ENCODE measurements around the gene CST6. TPM values are rescaled to one million over a fixed set of nuclear protein-coding genes. Genes with fewer than 3 reads are reported as not detected.

Gene CST6
- total and polyA plus RNA-seq, 11 donors: 0.87 to 8.3 (median 2.8) TPM; not detected in 6

DNA sequence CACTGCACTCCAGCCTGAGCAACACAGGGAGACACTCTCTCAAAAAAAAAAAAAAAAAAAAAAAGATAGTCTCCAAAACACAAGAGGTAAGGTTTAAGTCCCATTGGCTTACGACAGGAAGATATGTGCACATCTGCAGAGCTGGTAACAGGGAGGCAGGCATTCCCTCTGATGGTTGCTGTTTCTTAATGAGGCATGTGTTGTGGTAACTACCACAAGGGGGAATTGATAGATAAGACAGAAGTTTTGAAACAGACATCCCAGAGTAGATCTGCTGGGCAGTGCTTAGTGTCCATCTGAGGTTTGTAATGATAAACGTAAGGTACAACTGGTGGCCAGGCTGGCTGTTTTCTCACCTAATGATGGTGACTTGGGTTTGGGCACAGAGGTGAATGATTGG is 14.5 kb upstream of the CST6 start:
- Histone ChIP-seq H3K9me3 (no peaks in the 10 kb centered on the region), H3K27me3 (no peaks in the 10 kb centered on the region), H3K4me1 (peaks cover 0 to 17% (median 14%) of the 10 kb centered on the region in 12 donors), H3K27ac (no peak overlapping the region), H3K4me3 (no peak overlapping the region), H3K36me3 (peaks cover 0 to 51% (median 42%) of the 10 kb centered on the region in 9 donors)
- intact Hi-C loops (cut with DNase I): loop anchor here in 3 of 10 donors (5.0 to 10.0 kb wide), 3 partner anchors 35 to 452 kb away; partner anchors contain the start of gene SART1 (in 2 of the 3)
- no peak for ATAC-seq
- TF ChIP-seq CTCF (IDR thresholded peaks at IDR 0.05) (no peak), POLR2A (IDR thresholded peaks at IDR 0.05) (no peak)
- WGBS, 4 donors: 68 to 81% (median 76%) methylated on average over 2 of the region's 2 CpGs
- no peak for DNase-seq

DNA sequence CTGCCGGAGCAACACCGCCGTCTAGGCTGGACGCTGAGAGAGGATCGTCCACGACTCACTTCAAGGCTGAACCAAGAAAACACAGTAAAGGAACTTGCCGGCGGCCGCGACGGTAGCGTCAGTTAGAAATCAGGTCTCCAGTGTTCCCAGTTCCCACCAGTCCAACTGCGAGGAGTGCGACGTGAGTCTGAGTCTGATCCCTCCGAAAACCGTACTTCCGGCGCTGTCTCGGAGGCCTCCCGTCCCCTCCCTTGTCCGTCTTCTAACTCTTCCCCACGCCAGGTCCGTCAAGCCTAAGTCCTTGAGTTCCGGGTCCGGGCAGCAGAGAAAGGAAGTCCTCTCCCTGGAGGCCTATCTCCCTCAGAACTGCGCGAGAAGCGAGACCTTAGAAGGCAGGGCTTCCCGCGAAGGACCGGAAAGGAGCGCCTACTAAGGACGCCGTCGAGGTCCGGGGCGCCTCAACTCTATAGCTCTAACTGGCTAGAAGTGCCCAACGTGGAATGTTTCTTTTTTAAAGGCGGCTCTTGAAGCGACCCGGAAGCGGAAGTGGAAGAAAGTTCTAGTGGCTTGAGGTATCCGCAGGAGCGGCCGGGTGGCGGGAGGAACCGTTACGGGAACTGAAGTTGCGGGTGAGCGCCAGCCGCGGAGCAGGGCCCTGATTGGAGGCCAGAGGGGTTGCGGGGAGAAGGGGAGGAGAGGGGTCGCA is 9.7 kb upstream of the CST6 start, which contains the start of the genes BANF1 and EIF1AD:
Gene BANF1, plus strand, starts transcription at position 562 of the 706 bp plus-strand sequence. CDS start 748 bp downstream, outside the sequence.
Gene EIF1AD, minus strand, starts transcription at position 216 of the 706 bp plus-strand sequence. CDS start 1,768 bp downstream, outside the sequence.
- Histone ChIP-seq H3K27me3 (no peaks in the 10 kb centered on the region), H3K9me3 (no peaks in the 10 kb centered on the region), H3K4me1 (peaks cover 3 to 28% (median 24%) of the 10 kb centered on the region in 12 donors), H3K27ac (peak within 1 kb of the TSS; percentile 73 to 99 (median 94)), H3K4me3 (peak within 1 kb of the TSS; percentile 68 to 98 (median 82)), H3K36me3 (peaks cover 0 to 61% (median 53%) of the 10 kb centered on the region in 9 donors)
- ATAC-seq (peak; percentile 87 to 95 (median 90)), DNase-seq (peak; percentile 93)
- TF ChIP-seq POLR2A (IDR thresholded peaks at IDR 0.05) (peak in 1 of 2 donors; percentile 50), CTCF (IDR thresholded peaks at IDR 0.05) (peak in 1 of 12 donors; percentile 13)
- WGBS, 4 donors: 0 to 1% (median 0%) methylated on average over 43 to 55 of the region's 55 CpGs
- intact Hi-C loops (cut with DNase I): loop anchor here in 7 of 10 donors (1.0 to 5.0 kb wide), 3 partner anchors 40 to 115 kb away; partner anchors contain the start of genes SART1 (in 6 of the 7) and FIBP (in 2 of the 7)

- peaks cover 3 to 30% (median 24%) of the 10 kb centered on the region in 12 donors for H3K4me1 ChIP-seq
- peaks cover 0 to 55% (median 47%) of the 10 kb centered on the region in 9 donors for H3K36me3 ChIP-seq
- H3K27ac ChIP-seq: peak overlapping the region; percentile 73 to 99 (median 94)
- ATAC-seq (peak; percentile 25 to 88 (median 76)), DNase-seq (peak in 3 of 5 donors; percentile 63 to 77 (median 73))
- WGBS, 4 donors: 0 to 3% (median 1%) methylated on average over 12 to 40 of the region's 40 CpGs
- H3K27me3 ChIP-seq: no peaks in the 10 kb centered on the region
- intact Hi-C loops (cut with DNase I): loop anchor here in 7 of 10 donors (1.0 to 5.0 kb wide), 3 partner anchors 40 to 115 kb away; partner anchors contain the start of genes SART1 (in 6 of the 7) and FIBP (in 2 of the 7)
- peak in 5 of 12 donors; percentile 15 to 39 (median 27) for TF ChIP-seq CTCF (IDR thresholded peaks at IDR 0.05)
- TF ChIP-seq POLR2A (IDR thresholded peaks at IDR 0.05): no peak
- peak overlapping the region; percentile 68 to 98 (median 82) for H3K4me3 ChIP-seq
- H3K9me3 ChIP-seq: no peaks in the 10 kb centered on the region
Measured at GRCh38 chr11:66002648-66003225, 9.1 kb upstream of the CST6 start.
